Kidney epithelial cell (primary cell): ENCODE measurements around the gene TNFRSF9. TPM values are rescaled to one million over a fixed set of nuclear protein-coding genes. Genes with fewer than 3 reads are reported as not detected.
"Not testable (repeated sequence)": the region's sequence is repeated elsewhere in the genome, so short reads cannot be mapped to it uniquely, and the experiment has no call there.

Experiments used
- DNase-seq: peaks from one replicate; pipeline ENCODE4 v3.0.0-alpha.2; 2010; ENCODE audit warnings: low read depth
- H3K27me3 ChIP-seq: 2 replicates; pipeline ENCODE4 v1.6.0; 2011; ENCODE audit warnings: low read length; ENCODE audit not compliant: control insufficient read depth, insufficient read depth
- H3K36me3 ChIP-seq: 2 replicates; pipeline ENCODE4 v1.5.1; 2011; ENCODE audit warnings: low read length; ENCODE audit not compliant: control insufficient read depth, insufficient read depth
- H3K4me3 ChIP-seq: 2 replicates; pipeline ENCODE4 v1.5.1; 2011; ENCODE audit warnings: low read depth, mild to moderate bottlenecking, control low read depth, low read length
- CTCF ChIP-seq: IDR thresholded peaks from 2 replicates; pipeline ENCODE4 v1.5.1; 2011; ENCODE audit warnings: mild to moderate bottlenecking, moderate library complexity, low read length, control low read depth, inconsistent platforms; ENCODE audit not compliant: insufficient read depth, poor library complexity, severe bottlenecking
- total RNA-seq: library from RNA; depleted of rRNA; stranded (reverse); fragments of >200 nt; gene quantifications from 2 replicates; pipeline ENCODE4 v1.2.3, GENCODE V29; 2015

Gene TNFRSF9
- total RNA-seq, 1 donor from 2014 or later: 4.6 TPM

- H3K27me3 ChIP-seq: no peaks in the 10 kb centered on the region
- no peaks in the 10 kb centered on the region for H3K36me3 ChIP-seq
- TF ChIP-seq CTCF: no peak
- no peak overlapping the region for H3K4me3 ChIP-seq
- no peak for DNase-seq
Observed at GRCh38 chr1:7956218-7957032, 15.8 kb upstream of the TNFRSF9 start.

- no peak for TF ChIP-seq CTCF
- no peaks in the 10 kb centered on the region for H3K36me3 ChIP-seq
- no peak for DNase-seq
- H3K27me3 ChIP-seq: no peaks in the 10 kb centered on the region
- peak overlapping the region; percentile 49 for H3K4me3 ChIP-seq
Observed at GRCh38 chr1:7954683-7955082, 14.0 kb upstream of the TNFRSF9 start.

GRCh38 chr1:7953850-7954609 is 13.4 kb upstream of the TNFRSF9 start:
- Histone ChIP-seq H3K36me3 (no peaks in the 10 kb centered on the region), H3K27me3 (no peaks in the 10 kb centered on the region), H3K4me3 (peak overlapping the region; percentile 49)
- no peak for TF ChIP-seq CTCF
- DNase-seq: peak; percentile 67

GRCh38 chr1:7952791-7953190 is 12.2 kb upstream of the TNFRSF9 start:
- not testable (repeated sequence) for H3K27me3 ChIP-seq, H3K36me3 ChIP-seq, DNase-seq, H3K4me3 ChIP-seq

- Histone ChIP-seq H3K27me3 (no peaks in the 10 kb centered on the region), H3K36me3 (no peaks in the 10 kb centered on the region), H3K4me3 (no peak overlapping the region)
- no peak for TF ChIP-seq CTCF
- DNase-seq: peak; percentile 93
Observed at GRCh38 chr1:7948960-7949359, 8.3 kb upstream of the TNFRSF9 start.

- Histone ChIP-seq H3K36me3 (no peaks in the 10 kb centered on the region), H3K27me3 (peaks cover 4% of the 10 kb centered on the region), H3K4me3 (no peak overlapping the region)
- DNase-seq: no peak
- TF ChIP-seq CTCF: no peak
Observed at GRCh38 chr1:7943251-7943650, 2.6 kb upstream of the TNFRSF9 start.
